Esophagus squamous epithelium (tissue), 5 donors: ENCODE data around the gene COMMD1. TPM values are rescaled to one million over a fixed set of nuclear protein-coding genes. Genes with fewer than 3 reads are reported as not detected.
A peak's percentile ranks its signal among the peaks of the same experiment; 100 is the strongest.

Experiments
- DNase-seq: peaks from one replicate; lab custom pipeline; 2025; lab: John Stamatoyannopoulos, UW
- H3K27ac ChIP-seq, 4 donors: fragments of 200-600 bp; sonication (generic); one replicate each; pipeline ENCODE4 v1.5.1; 2016 to 2019; ENCODE audit warnings: mild to moderate bottlenecking in 1 of 4
- H3K27me3 ChIP-seq, 4 donors: fragments of 200-600 bp; sonication (generic); 1 replicate in 3 of 4; 2 replicates in 1 of 4; pipeline versions ENCODE4 v1.5.1 to v1.6.0; 2017 to 2021; ENCODE audit warnings: antibody characterized with exemption in 1 of 4
- H3K36me3 ChIP-seq, 3 donors: fragments of 200-600 bp; sonication (generic); one replicate each; pipeline ENCODE4 v1.5.1; 2016 to 2019
- H3K4me1 ChIP-seq, 3 donors: fragments of 200-600 bp; sonication (generic); one replicate each; pipeline ENCODE4 v1.5.1; 2017 to 2019
- H3K4me3 ChIP-seq, 4 donors: fragments of 200-600 bp; sonication (generic); 1 replicate in 3 of 4; 2 replicates in 1 of 4; pipeline ENCODE4 v1.5.1; 2016 to 2019; ENCODE audit warnings: mild to moderate bottlenecking in 2 of 4, moderate library complexity in 1 of 4
- H3K9me3 ChIP-seq, 3 donors: fragments of 200-600 bp; sonication (generic); one replicate each; pipeline ENCODE4 v1.5.1; 2016 to 2019
- CTCF ChIP-seq, 6 experiments: fragments of 450-650 bp in 4 of 6; fragments of 200-600 bp in 2 of 6; sonication (generic) in 2 of 6; IDR thresholded peaks; one replicate each; pipeline ENCODE4 v1.5.1; 2016 to 2019; ENCODE audit warnings: antibody characterized with exemption in 6 of 6, mild to moderate bottlenecking in 4 of 6, moderate library complexity in 4 of 6
- POLR2A ChIP-seq, 4 donors: fragments of 450-650 bp; IDR thresholded peaks; one replicate each; pipeline ENCODE4 v1.6.1; 2017; ENCODE audit warnings: antibody characterized with exemption in 4 of 4, mild to moderate bottlenecking in 4 of 4, moderate library complexity in 3 of 4
- WGBS, 2 donors: methylation state at CpG; one replicate each; pipeline ENCODE4 v1.1.5; 2018; 5-methylcytosine and 5-hydroxymethylcytosine counted together
- intact Hi-C: fragments of 100-400 bp; cut with DNase I; formaldehyde crosslinking; loops from one replicate; pipeline ENCODE4 v1.15.0; 2022
- total RNA-seq, 4 donors: library from RNA; depleted of rRNA; stranded (reverse); fragments of >200 nt; gene quantifications; one replicate each; pipeline ENCODE4 v1.1.0, GENCODE V29; 2016
- donor health status: DM: yes; HTN: yes; CAD: no.

The COMMD1 gene
- total RNA-seq, 4 donors from 2014 or later: 38.0 to 44.3 (median 40.5) TPM

GRCh38 chr2:62007555-62007954 is 102.1 kb downstream of the COMMD1 start:
- TF ChIP-seq CTCF (IDR thresholded peaks at IDR 0.05): no peak
- no peak for TF ChIP-seq POLR2A (IDR thresholded peaks at IDR 0.05)
- intact Hi-C loops: no loop called here
- WGBS, 2 donors: 88 to 91% methylated on average over 3 of the region's 3 CpGs
- DNase-seq: no peak
- H3K36me3 ChIP-seq: peaks cover 0 to 13% (median 0%) of the 10 kb centered on the region in 3 donors
- no peak overlapping the region for H3K4me3 ChIP-seq
- H3K4me1 ChIP-seq: no peaks in the 10 kb centered on the region
- no peaks in the 10 kb centered on the region for H3K9me3 ChIP-seq
- no peaks in the 10 kb centered on the region for H3K27me3 ChIP-seq
- no peak overlapping the region for H3K27ac ChIP-seq

GRCh38 chr2:62010632-62011256 is 105.3 kb downstream of the COMMD1 start:
- H3K4me3 ChIP-seq: no peak overlapping the region
- 56 to 70% methylated on average over 3 of the region's 3 CpGs for WGBS, 2 donors
- H3K36me3 ChIP-seq: no peaks in the 10 kb centered on the region
- H3K9me3 ChIP-seq: no peaks in the 10 kb centered on the region
- no peak for DNase-seq
- H3K27me3 ChIP-seq: no peaks in the 10 kb centered on the region
- intact Hi-C loops: no loop called here
- no peak overlapping the region for H3K27ac ChIP-seq
- H3K4me1 ChIP-seq: peaks cover 0 to 15% (median 10%) of the 10 kb centered on the region in 3 donors
- TF ChIP-seq POLR2A (IDR thresholded peaks at IDR 0.05): no peak
- no peak for TF ChIP-seq CTCF (IDR thresholded peaks at IDR 0.05)

GRCh38 chr2:62013641-62014040 is 108.2 kb downstream of the COMMD1 start:
- H3K4me1 ChIP-seq: peaks cover 0 to 15% (median 10%) of the 10 kb centered on the region in 3 donors
- DNase-seq: no peak
- TF ChIP-seq CTCF (IDR thresholded peaks at IDR 0.05) (no peak), POLR2A (IDR thresholded peaks at IDR 0.05) (no peak)
- peak overlapping the region in 1 of 4 donors; percentile 1 for H3K27ac ChIP-seq
- H3K27me3 ChIP-seq: no peaks in the 10 kb centered on the region
- intact Hi-C loops: no loop called here
- no peak overlapping the region for H3K4me3 ChIP-seq
- H3K9me3 ChIP-seq: no peaks in the 10 kb centered on the region
- no peaks in the 10 kb centered on the region for H3K36me3 ChIP-seq

GRCh38 chr2:62014102-62014501 is 108.6 kb downstream of the COMMD1 start:
- Histone ChIP-seq H3K27me3 (no peaks in the 10 kb centered on the region), H3K4me3 (no peak overlapping the region), H3K27ac (peak overlapping the region in 1 of 4 donors; percentile 1), H3K9me3 (no peaks in the 10 kb centered on the region), H3K36me3 (no peaks in the 10 kb centered on the region), H3K4me1 (peaks cover 0 to 15% (median 10%) of the 10 kb centered on the region in 3 donors)
- TF ChIP-seq POLR2A (IDR thresholded peaks at IDR 0.05): no peak
- TF ChIP-seq CTCF (IDR thresholded peaks at IDR 0.05): no peak
- intact Hi-C loops: no loop called here
- WGBS, 2 donors: 0 to 14% methylated on average over 2 of the region's 2 CpGs
- no peak for DNase-seq

- Histone ChIP-seq H3K27me3 (no peaks in the 10 kb centered on the region), H3K4me1 (peaks cover 0 to 15% (median 10%) of the 10 kb centered on the region in 3 donors), H3K9me3 (no peaks in the 10 kb centered on the region), H3K27ac (no peak overlapping the region), H3K4me3 (no peak overlapping the region), H3K36me3 (no peaks in the 10 kb centered on the region)
- DNase-seq: no peak
- WGBS, 2 donors: 90 to 100% methylated on average over 1 of the region's 1 CpG
- intact Hi-C loops: no loop called here
- no peak for TF ChIP-seq CTCF (IDR thresholded peaks at IDR 0.05)
- no peak for TF ChIP-seq POLR2A (IDR thresholded peaks at IDR 0.05)
Observed at GRCh38 chr2:62016957-62017356, 111.5 kb downstream of the COMMD1 start.
